ENCODE measurements around the gene GAS2.

GRCh38 chr11:22625448-22626287 is 40.7 kb upstream of the GAS2 start, which contains the start of gene FANCF:
- no peak for TF ChIP-seq CTCF (IDR thresholded peaks at IDR 0.05)
- peak; percentile 8 to 68 (median 65) for TF ChIP-seq POLR2AphosphoS5 (IDR thresholded peaks at IDR 0.05)
- TF ChIP-seq POLR2A (IDR thresholded peaks at IDR 0.05): no peak
